Uterus (tissue), 2 donors: ENCODE results near the gene CTDSP2.

Experiments
- CTCF ChIP-seq, 4 experiments: fragments of 200-600 bp in 2 of 4; fragments of 450-650 bp in 2 of 4; sonication (generic) in 2 of 4; IDR thresholded peaks; one replicate each; pipeline ENCODE4 v1.5.1; 2016 to 2019; ENCODE audit warnings: antibody characterized with exemption in 4 of 4, mild to moderate bottlenecking in 2 of 4, moderate library complexity in 1 of 4
- POLR2A ChIP-seq, 2 donors: fragments of 450-650 bp; IDR thresholded peaks; one replicate each; pipeline ENCODE4 v1.6.1; 2016; ENCODE audit warnings: antibody characterized with exemption in 2 of 2, mild to moderate bottlenecking in 1 of 2, moderate library complexity in 1 of 2

- TF ChIP-seq CTCF (IDR thresholded peaks at IDR 0.05) = no peak
- TF ChIP-seq POLR2A (IDR thresholded peaks at IDR 0.05) = no peak
These were observed 16.1 kb downstream of the CTDSP2 start for GRCh38 chr12:57830393-57830792.
